ENCODE measurements around the gene LRRN1. TPM values are rescaled to one million over a fixed set of nuclear protein-coding genes. Genes with fewer than 3 reads are reported as not detected.

LRRN1 gene
- total and polyA plus RNA-seq, 2 donors (not counting 1 experiment from before 2014, with no cell fraction given): 0.02 to 0.33 TPM

GRCh38 chr3:3806092-3806491, 6.9 kb downstream of the LRRN1 start:
- no peak for DNase-seq (ENCODE audit: low read depth in 2 of 2)
- no peaks in the 10 kb centered on the region for H4K20me1 ChIP-seq (ENCODE audit: control insufficient read depth, extremely low read depth, insufficient read depth, low read length)

DNA sequence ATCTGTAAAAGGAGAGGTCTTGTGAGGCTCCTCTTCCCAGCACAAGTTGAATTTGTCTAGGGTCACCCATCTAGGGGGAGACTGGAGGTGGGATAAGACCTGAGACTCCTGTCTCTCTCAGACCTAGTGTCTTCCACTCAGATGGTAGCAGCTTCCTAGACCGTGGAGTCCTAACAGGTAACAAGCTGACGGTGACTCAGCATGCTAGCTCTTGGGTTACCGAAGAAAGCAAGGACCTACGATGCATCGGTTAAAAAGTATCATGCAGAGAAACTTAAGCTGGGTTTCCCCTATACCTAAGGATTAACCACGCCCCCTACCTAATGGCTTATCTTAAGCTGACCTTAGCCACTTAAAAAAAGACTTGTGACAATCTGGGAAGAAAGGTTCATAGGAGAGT, 7.6 kb downstream of the LRRN1 start:
- H3K4me1 ChIP-seq (ENCODE audit: control insufficient read depth, extremely low read depth, insufficient read depth, low read length): no peaks in the 10 kb centered on the region
- H3K27ac ChIP-seq (ENCODE audit: insufficient read depth, low read length): no peak overlapping the region
- no peak for DNase-seq (ENCODE audit: low read depth in 2 of 2)
- no peaks in the 10 kb centered on the region for H3K36me3 ChIP-seq (ENCODE audit: control insufficient read depth, insufficient read depth, low read length)
- H2AFZ ChIP-seq (ENCODE audit: low read length): no peak overlapping the region
- no peaks in the 10 kb centered on the region for H3K27me3 ChIP-seq (ENCODE audit: control insufficient read depth, insufficient read depth, low read length)
- no peak overlapping the region for H3K9ac ChIP-seq (ENCODE audit: insufficient read depth, low read length)
- no peak overlapping the region for H3K4me3 ChIP-seq (replicated peaks in 1 of 4; ENCODE audit: control extremely low read depth in 1 of 4, insufficient read depth in 1 of 4, low read depth in 3 of 4, low read length in 4 of 4)
- H3K79me2 ChIP-seq (ENCODE audit: control insufficient read depth, insufficient read depth, low read length): no peaks in the 10 kb centered on the region
- no peak overlapping the region for H3K4me2 ChIP-seq (ENCODE audit: extremely low read depth, insufficient read depth, low read length)
- H3K9me3 ChIP-seq (ENCODE audit: control insufficient read depth, insufficient read depth, low read depth, low read length): no peaks in the 10 kb centered on the region
- H4K20me1 ChIP-seq (ENCODE audit: control insufficient read depth, extremely low read depth, insufficient read depth, low read length): no peaks in the 10 kb centered on the region
- TF ChIP-seq EZH2 (IDR thresholded peaks at IDR 0.05; ENCODE audit: low read length, missing control alignments): no peak
- no peak for TF ChIP-seq CTCF (conservative IDR thresholded peaks at IDR 0.05 in 1 of 2, IDR thresholded peaks at IDR 0.05 in 1 of 2; ENCODE audit: low read depth in 1 of 2, low read length in 2 of 2)

More at GRCh38 chr3:3806092-3806491, 6.9 kb downstream of the LRRN1 start:
- no peaks in the 10 kb centered on the region for H3K27me3 ChIP-seq (ENCODE audit: control insufficient read depth, insufficient read depth, low read length)
- no peak overlapping the region for H3K9ac ChIP-seq (ENCODE audit: insufficient read depth, low read length)
- no peak overlapping the region for H3K4me3 ChIP-seq (replicated peaks in 1 of 4; ENCODE audit: control extremely low read depth in 1 of 4, insufficient read depth in 1 of 4, low read depth in 3 of 4, low read length in 4 of 4)
- H3K79me2 ChIP-seq (ENCODE audit: control insufficient read depth, insufficient read depth, low read length): no peaks in the 10 kb centered on the region
- H3K9me3 ChIP-seq (ENCODE audit: control insufficient read depth, insufficient read depth, low read depth, low read length): no peaks in the 10 kb centered on the region
- H3K36me3 ChIP-seq (ENCODE audit: control insufficient read depth, insufficient read depth, low read length): no peaks in the 10 kb centered on the region
- TF ChIP-seq EZH2 (IDR thresholded peaks at IDR 0.05; ENCODE audit: low read length, missing control alignments) (no peak), CTCF (conservative IDR thresholded peaks at IDR 0.05 in 1 of 2, IDR thresholded peaks at IDR 0.05 in 1 of 2; ENCODE audit: low read depth in 1 of 2, low read length in 2 of 2) (no peak)
- no peak overlapping the region for H2AFZ ChIP-seq (ENCODE audit: low read length)
- H3K4me1 ChIP-seq (ENCODE audit: control insufficient read depth, extremely low read depth, insufficient read depth, low read length): no peaks in the 10 kb centered on the region
- no peak overlapping the region for H3K27ac ChIP-seq (ENCODE audit: insufficient read depth, low read length)
- H3K4me2 ChIP-seq (ENCODE audit: extremely low read depth, insufficient read depth, low read length): no peak overlapping the region

DNA sequence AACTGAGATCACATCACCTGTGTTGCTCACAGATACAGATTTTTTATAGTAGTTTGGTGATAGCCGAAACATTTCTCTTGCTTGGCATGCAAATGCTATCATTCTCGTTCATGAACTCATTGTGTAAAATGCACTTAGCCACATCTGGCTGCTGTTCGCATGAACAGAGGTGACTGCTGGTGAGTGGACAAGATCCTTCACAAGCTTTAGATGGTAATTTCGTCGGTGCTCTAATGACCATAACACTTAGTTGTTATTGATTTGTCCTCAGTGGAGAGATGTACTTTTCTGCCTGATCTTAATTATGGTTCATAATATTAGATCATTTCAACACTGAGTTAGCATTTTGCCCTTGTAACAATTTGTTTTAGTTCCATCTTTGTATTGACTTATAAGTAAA, 13.8 kb downstream of the LRRN1 start:
- Histone ChIP-seq H3K4me2 (ENCODE audit: extremely low read depth, insufficient read depth, low read length) (no peak overlapping the region), H4K20me1 (ENCODE audit: control insufficient read depth, extremely low read depth, insufficient read depth, low read length) (no peaks in the 10 kb centered on the region), H3K27ac (ENCODE audit: insufficient read depth, low read length) (no peak overlapping the region)

More for the DNA sequence above, 13.8 kb downstream of the LRRN1 start:
- no peaks in the 10 kb centered on the region for H3K27me3 ChIP-seq (ENCODE audit: control insufficient read depth, insufficient read depth, low read length)
- TF ChIP-seq CTCF (conservative IDR thresholded peaks at IDR 0.05 in 1 of 2, IDR thresholded peaks at IDR 0.05 in 1 of 2; ENCODE audit: low read depth in 1 of 2, low read length in 2 of 2) (no peak), EZH2 (IDR thresholded peaks at IDR 0.05; ENCODE audit: low read length, missing control alignments) (no peak)
- no peaks in the 10 kb centered on the region for H3K4me1 ChIP-seq (ENCODE audit: control insufficient read depth, extremely low read depth, insufficient read depth, low read length)
- H2AFZ ChIP-seq (ENCODE audit: low read length): no peak overlapping the region
- no peak overlapping the region for H3K4me3 ChIP-seq (replicated peaks in 1 of 4; ENCODE audit: control extremely low read depth in 1 of 4, insufficient read depth in 1 of 4, low read depth in 3 of 4, low read length in 4 of 4)
- H3K9me3 ChIP-seq (ENCODE audit: control insufficient read depth, insufficient read depth, low read depth, low read length): no peaks in the 10 kb centered on the region
- DNase-seq (ENCODE audit: low read depth in 2 of 2): no peak
- H3K36me3 ChIP-seq (ENCODE audit: control insufficient read depth, insufficient read depth, low read length): no peaks in the 10 kb centered on the region
- H3K9ac ChIP-seq (ENCODE audit: insufficient read depth, low read length): no peak overlapping the region
- H3K79me2 ChIP-seq (ENCODE audit: control insufficient read depth, insufficient read depth, low read length): no peaks in the 10 kb centered on the region

Measured in fibroblast of lung (primary cell).